Superior temporal gyrus (tissue), 1 donor: Measurements from ENCODE around the gene VTI1A.

Experiments
- DNase-seq: peaks from one replicate; pipeline ENCODE4 v3.0.0-alpha.2; 2016; ENCODE audit errors: extremely low spot score

VTI1A gene

DNA sequence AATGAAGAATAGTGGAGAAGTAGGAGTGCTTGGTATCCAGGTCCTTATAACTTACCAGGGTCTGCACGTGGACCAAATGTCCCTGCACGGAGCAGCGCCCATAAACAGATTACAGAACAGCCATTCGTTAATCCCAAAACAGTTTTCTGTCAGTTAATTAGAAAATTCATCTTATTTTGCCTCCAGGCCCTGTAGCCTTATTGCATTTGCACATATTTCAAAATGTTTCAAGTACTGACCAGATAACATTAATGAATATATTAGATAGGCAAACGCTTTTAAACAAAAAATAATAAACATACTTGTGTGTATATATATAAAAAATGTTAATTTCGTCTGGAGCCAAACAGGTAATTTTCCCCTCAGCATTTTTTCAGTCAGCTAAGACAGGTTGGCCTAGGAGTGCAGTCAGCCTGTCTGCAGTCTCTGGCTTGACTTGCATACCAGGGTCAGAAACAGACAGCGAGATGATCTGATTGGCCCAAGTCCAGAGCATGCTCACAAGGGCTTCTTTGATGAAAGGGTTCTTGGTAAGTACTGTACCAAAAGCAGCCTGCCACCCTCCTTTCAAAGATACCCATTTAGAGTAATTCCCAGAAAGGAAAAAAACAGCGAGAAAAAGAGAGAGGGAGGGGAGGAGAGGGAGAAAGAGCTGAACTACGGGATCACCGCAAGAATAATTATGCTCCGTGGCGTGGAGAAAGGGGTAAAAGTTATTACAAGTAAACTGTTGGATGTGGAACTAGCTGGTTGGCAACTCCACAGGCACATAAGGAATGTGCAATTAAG is 308.6 kb downstream of the VTI1A start:
- peak; percentile 66 for DNase-seq

- DNase-seq: no peak
Measured at GRCh38 chr10:112756235-112756527, 309.2 kb downstream of the VTI1A start.

DNA sequence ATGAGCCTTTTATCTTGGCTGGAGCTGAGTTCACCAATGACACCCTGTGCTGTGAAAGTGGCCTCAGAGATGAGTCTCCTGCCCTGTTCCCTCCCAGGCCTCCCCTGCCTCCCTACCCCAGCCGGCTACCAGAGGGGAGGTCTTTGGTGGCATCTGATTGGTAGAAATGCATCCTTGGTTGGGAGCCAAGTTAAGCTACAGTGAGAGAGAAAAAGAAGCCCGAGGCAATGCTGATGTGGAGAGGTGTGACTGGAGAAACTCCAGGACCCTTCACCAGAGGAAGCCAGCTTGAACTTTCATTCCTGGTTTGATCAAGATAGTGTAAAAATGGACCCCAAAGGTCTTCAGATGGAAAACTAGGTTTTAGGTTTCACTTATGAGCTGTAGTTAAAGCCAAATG is 311.9 kb downstream of the VTI1A start:
- no peak for DNase-seq

DNA sequence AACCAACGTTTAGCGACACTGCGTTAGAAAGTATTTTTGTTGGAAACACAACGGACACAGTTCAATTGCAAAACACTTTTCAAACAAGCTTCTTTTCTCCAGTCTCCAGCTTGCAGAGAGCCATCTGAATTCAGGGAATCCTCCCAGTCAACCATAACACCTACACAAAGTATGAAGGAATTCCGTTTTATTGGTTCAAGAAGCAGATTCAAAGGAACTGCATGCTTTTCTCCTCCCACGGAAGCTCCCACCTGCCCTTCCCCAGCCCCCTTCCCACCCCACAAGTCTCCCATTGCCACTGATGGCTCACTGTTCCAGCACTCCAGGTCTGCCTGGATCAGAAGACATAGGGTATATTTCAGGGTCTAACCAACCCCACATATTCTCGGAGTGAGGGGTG is 312.5 kb downstream of the VTI1A start:
- no peak for DNase-seq

- DNase-seq: no peak
Measured at GRCh38 chr10:112761256-112761655, 314.2 kb downstream of the VTI1A start.

DNA sequence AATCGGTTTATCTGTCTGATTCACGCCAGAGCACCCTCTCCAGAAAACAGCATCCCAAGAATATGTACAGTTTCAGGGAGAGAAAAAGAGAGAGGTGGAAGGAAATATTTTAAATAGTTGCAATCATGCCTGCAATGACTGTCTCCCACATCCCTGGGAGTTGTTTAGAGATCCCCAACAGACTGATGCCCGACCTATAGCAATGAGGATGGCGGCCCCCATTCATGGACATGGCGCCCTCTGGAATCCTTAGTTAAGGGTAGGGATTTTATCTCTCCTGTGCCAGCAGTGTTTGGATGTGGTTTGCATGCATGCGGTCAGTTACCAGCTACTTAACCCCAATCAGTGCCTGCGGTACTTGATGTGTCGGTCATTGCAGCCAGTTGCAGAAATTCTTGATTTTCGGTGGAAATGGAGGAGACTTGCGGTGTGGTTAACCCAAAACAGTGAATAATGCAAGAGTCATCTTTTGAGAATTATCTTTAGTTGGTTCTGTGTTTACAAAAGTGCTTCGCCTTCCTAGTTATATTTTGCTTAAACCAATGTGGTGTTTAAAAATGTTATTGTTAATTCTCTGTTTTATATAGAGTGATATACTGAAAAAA is 317.0 kb downstream of the VTI1A start:
- DNase-seq: no peak

- DNase-seq: no peak
Measured at GRCh38 chr10:112765717-112766235, 318.8 kb downstream of the VTI1A start.

GRCh38 chr10:112766636-112767035 is 319.6 kb downstream of the VTI1A start:
- DNase-seq: no peak

DNA sequence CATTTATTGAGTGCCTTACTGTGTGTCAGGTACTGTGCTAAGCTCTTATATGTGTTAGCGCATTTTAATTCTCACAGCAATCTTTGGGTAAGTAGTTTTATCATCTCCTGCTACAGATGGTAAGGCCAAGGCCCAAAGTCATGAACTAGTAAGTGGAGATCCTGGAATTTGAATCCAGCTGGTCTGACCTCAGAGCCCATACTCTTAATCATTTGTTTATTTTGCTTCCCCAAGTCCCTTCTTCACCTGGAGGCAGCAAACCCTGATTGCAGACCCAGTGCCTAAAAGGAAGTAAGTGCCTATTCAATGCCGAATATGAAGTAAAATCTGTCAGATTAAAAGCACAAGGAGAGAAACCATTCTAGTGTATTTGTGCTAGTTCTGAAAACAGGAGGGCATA is 320.1 kb downstream of the VTI1A start:
- no peak for DNase-seq

- DNase-seq: peak; percentile 44
Measured at GRCh38 chr10:112768121-112768520, 321.1 kb downstream of the VTI1A start.

DNA sequence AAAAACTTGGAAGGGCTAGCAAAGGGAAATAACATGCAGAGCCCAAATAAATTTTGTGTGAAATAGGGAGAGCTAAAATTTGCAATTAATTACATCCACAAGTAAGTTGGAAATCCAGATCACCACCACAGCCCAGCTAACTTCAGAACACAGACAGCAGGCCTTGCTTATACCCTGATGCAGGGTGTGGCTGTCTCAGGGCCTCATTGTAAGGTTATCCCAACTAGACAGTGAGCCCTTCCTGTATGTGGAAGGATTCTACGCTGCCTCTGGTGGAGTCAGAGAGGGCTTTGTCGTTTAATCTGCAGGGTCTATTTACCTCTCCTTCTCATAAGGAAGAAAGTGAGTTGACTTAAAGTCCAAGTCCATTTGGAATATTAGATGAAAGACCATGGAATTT is 322.1 kb downstream of the VTI1A start:
- DNase-seq: no peak

GRCh38 chr10:112769611-112770370 is 322.8 kb downstream of the VTI1A start:
- DNase-seq: no peak

DNA sequence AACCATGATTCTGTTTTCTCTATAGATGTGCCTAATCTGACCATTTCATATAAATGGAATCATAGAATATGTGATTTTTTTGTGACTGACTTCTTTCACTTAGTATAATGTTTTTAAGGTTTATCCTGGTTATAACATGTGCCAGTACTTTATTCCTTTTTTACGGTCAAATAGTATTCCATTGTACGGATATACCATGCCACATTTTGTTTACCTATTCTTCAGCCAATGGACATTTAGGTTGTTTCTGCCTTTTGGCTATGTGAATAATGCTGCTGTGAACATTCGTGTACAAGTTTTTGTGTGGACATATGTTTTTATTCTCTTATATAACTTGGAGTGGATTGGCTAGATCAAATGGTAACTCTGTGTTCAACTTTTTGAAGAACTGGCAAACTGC is 324.7 kb downstream of the VTI1A start:
- no peak for DNase-seq

GRCh38 chr10:112773783-112774182 is 326.8 kb downstream of the VTI1A start:
- no peak for DNase-seq

DNA sequence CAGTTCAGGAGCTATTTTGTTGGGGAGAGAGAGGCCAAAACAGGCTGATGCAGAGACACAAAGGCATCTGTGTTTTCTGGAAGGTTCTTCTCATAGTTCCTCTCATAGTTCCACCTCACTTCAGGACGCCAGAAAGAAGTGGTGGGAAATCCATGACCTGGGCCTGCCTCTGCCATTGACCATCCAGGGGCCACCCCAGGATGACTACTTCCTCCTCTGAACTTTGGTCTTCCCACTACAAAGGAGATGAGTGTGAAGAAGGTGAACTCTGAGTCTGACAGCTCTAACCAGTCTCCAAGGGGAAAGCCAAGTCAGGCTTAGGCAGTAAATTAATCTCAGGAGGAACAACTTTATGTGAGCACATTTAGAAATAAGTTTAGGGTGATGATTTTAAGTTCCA is 327.2 kb downstream of the VTI1A start:
- no peak for DNase-seq

- DNase-seq: peak; percentile 59
Measured at GRCh38 chr10:112774798-112775197, 327.8 kb downstream of the VTI1A start.

- DNase-seq: no peak
Measured at GRCh38 chr10:112775381-112775780, 328.4 kb downstream of the VTI1A start.

GRCh38 chr10:112775892-112776674 is 329.1 kb downstream of the VTI1A start:
- DNase-seq: no peak

- DNase-seq: no peak
Measured at GRCh38 chr10:112778579-112778978, 331.6 kb downstream of the VTI1A start.

DNA sequence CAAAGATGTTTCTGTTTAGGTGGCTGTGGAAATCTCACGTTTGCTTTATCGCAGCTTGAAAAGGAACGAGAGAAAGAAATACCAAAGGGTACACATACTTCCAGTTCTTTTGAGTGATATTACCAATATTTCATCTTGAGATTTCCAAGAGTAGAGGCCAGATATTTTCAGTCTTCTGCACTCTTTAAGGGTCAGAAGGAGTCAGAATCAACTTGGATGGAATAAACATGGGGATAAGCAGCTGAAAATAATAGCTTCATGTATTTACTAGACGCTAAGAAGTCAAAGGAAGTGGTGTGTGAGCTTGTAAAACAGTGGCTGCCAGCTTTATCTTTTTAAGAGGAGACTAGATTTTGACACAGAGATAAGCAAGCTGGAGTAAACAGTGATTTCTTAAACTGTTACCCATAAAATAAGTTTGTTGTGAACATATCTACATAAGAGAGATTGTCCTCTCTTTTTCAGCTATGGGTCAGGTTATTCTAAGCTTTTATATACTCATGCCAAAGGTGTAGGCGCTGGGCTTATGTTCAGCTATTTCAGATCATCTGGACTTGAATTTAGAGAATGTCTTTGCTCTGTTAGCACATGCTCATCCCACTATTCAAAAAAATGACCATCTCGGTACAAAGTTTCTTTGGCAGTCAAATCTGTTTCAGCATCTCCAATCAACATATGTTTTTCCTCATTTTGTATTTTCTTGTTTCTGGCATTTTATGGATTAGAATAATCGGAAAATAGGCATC is 332.2 kb downstream of the VTI1A start:
- peak; percentile 43 for DNase-seq

- DNase-seq: no peak
Measured at GRCh38 chr10:112782200-112782907, 335.3 kb downstream of the VTI1A start.
